ENCODE results near the gene RNF182.

GRCh38 chr6:13881621-13882165 lies 43.1 kb upstream of the RNF182 start:
- no peak for TF ChIP-seq BHLHE40 (IDR thresholded peaks at IDR 0.05; ENCODE audit: borderline replicate concordance)
- TF ChIP-seq ELF4 (IDR thresholded peaks at IDR 0.05) = no peak
- TF ChIP-seq ARNT (IDR thresholded peaks at IDR 0.05) = no peak
- no peak for TF ChIP-seq FOXM1 (IDR thresholded peaks at IDR 0.05; ENCODE audit: borderline replicate concordance)
- no peak for TF ChIP-seq FOXA1 (IDR thresholded peaks at IDR 0.05)
- TF ChIP-seq HDGF (IDR thresholded peaks at IDR 0.05; ENCODE audit: borderline replicate concordance) = no peak
- no peak for TF ChIP-seq TARDBP (IDR thresholded peaks at IDR 0.05)
- TF ChIP-seq FOXK2 (IDR thresholded peaks at IDR 0.05) = no peak
- TF ChIP-seq ZNF384 (IDR thresholded peaks at IDR 0.05) = no peak
- TF ChIP-seq CTBP1 (IDR thresholded peaks at IDR 0.05; ENCODE audit: borderline replicate concordance) = no peak
- no peak for TF ChIP-seq NFRKB (IDR thresholded peaks at IDR 0.05)
- no peak for TF ChIP-seq LEF1 (IDR thresholded peaks at IDR 0.05; ENCODE audit: borderline replicate concordance)
